ENCODE measurements around the gene PYGB. TPM values are rescaled to one million over a fixed set of nuclear protein-coding genes. Genes with fewer than 3 reads are reported as not detected.

The PYGB gene
- total and polyA plus RNA-seq, 2 experiments from 2014 or later = 45.3 to 61.1 TPM

DNA sequence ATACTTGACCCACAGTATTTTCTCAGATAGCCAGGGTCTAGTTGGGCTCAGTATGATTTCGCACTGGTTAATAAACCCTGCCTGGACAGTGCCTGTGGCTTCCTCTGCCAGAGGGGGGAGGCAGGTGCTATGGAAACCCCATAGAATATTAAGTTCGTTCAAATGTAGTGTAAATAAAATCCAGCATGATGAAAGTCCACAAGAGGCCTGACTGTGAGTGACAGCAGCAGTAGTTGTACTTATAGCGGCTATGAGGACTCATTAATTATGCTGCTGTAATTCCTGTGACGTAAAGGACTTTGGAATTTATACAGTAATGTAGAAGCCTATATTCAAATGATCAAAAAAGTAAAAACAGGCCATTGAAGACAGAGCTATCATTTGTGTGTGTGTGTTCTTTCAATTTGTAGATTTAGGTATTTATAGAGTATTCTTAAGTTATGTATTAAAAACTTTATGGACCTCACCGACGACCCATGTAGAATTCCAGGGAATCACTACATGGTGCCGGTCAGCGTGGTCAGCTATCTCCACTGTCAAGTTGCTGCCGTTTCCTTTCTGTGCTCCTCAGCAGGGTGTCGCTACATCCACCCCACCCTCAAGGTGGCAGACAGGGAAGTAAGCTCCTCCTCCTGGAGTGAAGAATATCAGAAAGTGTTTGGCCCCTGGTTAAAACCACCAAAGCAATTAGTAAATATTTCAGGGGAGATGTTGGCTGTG is 10.0 kb downstream of the PYGB start:
- Histone ChIP-seq H3K4me1 (ENCODE audit: insufficient read depth) (peaks cover 15% of the 10 kb centered on the region), H3K4me3 (no peak overlapping the region)

DNA sequence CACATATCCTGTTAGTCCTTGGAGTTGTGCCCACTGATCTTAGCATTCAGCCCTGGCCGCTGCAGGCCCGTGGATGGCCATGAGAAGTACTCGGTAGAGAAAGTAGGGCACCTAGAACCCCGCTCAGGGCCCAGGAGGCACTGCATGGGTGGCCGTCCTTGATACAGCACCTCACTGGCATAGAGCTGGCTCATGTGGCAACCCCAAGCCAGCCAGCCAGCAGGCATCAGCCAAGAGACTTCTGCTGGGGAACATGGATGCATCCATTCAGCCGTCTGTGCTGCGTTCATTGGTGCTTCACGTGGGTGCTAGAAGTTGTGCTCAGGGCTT is 10.6 kb downstream of the PYGB start:
- TF ChIP-seq EZH2phosphoT487 (IDR thresholded peaks at IDR 0.05; ENCODE audit: low read depth, severe bottlenecking, unreplicated experiment) (no peak), EZH2 (IDR thresholded peaks at IDR 0.05; ENCODE audit: borderline replicate concordance) (no peak)
- TF ChIP-seq, protein P1, sequence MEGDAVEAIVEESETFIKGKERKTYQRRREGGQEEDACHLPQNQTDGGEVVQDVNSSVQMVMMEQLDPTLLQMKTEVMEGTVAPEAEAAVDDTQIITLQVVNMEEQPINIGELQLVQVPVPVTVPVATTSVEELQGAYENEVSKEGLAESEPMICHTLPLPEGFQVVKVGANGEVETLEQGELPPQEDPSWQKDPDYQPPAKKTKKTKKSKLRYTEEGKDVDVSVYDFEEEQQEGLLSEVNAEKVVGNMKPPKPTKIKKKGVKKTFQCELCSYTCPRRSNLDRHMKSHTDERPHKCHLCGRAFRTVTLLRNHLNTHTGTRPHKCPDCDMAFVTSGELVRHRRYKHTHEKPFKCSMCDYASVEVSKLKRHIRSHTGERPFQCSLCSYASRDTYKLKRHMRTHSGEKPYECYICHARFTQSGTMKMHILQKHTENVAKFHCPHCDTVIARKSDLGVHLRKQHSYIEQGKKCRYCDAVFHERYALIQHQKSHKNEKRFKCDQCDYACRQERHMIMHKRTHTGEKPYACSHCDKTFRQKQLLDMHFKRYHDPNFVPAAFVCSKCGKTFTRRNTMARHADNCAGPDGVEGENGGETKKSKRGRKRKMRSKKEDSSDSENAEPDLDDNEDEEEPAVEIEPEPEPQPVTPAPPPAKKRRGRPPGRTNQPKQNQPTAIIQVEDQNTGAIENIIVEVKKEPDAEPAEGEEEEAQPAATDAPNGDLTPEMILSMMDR (IDR thresholded peaks at IDR 0.05; ENCODE audit: poor library complexity) = no peak
- no peak for DNase-seq (ENCODE audit: low spot score)
- Histone ChIP-seq H3K4me3 (no peak overlapping the region), H3K36me3 (replicated peaks; ENCODE audit: insufficient read depth, low read depth) (no peaks in the 10 kb centered on the region), H3K4me2 (no peak overlapping the region), H2AFZ (no peak overlapping the region), H4K20me1 (ENCODE audit: insufficient read depth, poor library complexity, severe bottlenecking) (peaks cover 4% of the 10 kb centered on the region), H3K79me2 (peaks cover 58% of the 10 kb centered on the region), H3K4me1 (ENCODE audit: insufficient read depth) (peaks cover 11% of the 10 kb centered on the region), H3K9me3 (ENCODE audit: low read depth) (no peaks in the 10 kb centered on the region), H3K27ac (no peak overlapping the region), H3K27me3 (no peaks in the 10 kb centered on the region), H3K9me2 (replicated peaks; ENCODE audit: insufficient read depth) (no peaks in the 10 kb centered on the region)
- 91% methylated on average over 8 of the region's 8 CpGs for WGBS (ENCODE audit: low lambda C conversion rate, missing lambda C conversion rate)

More for the DNA sequence above, 10.0 kb downstream of the PYGB start:
- Histone ChIP-seq H3K79me2 (peaks cover 63% of the 10 kb centered on the region), H3K9me2 (replicated peaks; ENCODE audit: insufficient read depth) (no peaks in the 10 kb centered on the region), H3K27ac (no peak overlapping the region), H3K9me3 (ENCODE audit: low read depth) (no peaks in the 10 kb centered on the region), H4K20me1 (ENCODE audit: insufficient read depth, poor library complexity, severe bottlenecking) (peaks cover 6% of the 10 kb centered on the region), H3K27me3 (no peaks in the 10 kb centered on the region), H2AFZ (no peak overlapping the region), H3K36me3 (replicated peaks; ENCODE audit: insufficient read depth, low read depth) (no peaks in the 10 kb centered on the region), H3K4me2 (no peak overlapping the region)
- TF ChIP-seq EZH2 (IDR thresholded peaks at IDR 0.05; ENCODE audit: borderline replicate concordance) = no peak
- no peak for TF ChIP-seq EZH2phosphoT487 (IDR thresholded peaks at IDR 0.05; ENCODE audit: low read depth, severe bottlenecking, unreplicated experiment)
- TF ChIP-seq, protein P1 (IDR thresholded peaks at IDR 0.05; ENCODE audit: poor library complexity) = no peak
- no peak for DNase-seq (ENCODE audit: low spot score)
- 87% methylated on average over 10 of the region's 10 CpGs for WGBS (ENCODE audit: low lambda C conversion rate, missing lambda C conversion rate)

DNA sequence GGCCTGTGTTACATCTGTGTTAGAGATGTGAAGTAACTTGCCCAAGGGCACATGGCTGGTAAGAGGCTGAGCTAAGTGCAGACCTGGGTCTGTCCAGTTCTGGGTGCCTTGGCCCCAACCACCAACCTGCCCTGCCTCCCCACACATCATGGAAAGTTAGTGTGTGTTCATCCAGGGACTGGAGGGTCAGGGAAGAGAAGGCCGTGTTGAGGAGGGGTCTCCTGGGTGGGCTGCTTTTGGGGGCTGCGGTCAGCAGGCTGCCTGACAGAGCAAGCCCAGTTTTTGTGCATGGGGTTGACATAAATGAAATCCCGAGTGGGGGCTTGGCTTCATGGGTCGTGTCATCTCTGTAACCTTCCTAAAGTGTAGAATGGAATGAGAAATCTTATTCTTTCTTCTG is 10.9 kb downstream of the PYGB start:
- Histone ChIP-seq H4K20me1 (ENCODE audit: insufficient read depth, poor library complexity, severe bottlenecking) (peaks cover under 1% of the 10 kb centered on the region), H3K79me2 (peaks cover 54% of the 10 kb centered on the region), H3K27me3 (no peaks in the 10 kb centered on the region), H3K4me3 (no peak overlapping the region), H3K27ac (no peak overlapping the region), H3K36me3 (replicated peaks; ENCODE audit: insufficient read depth, low read depth) (no peaks in the 10 kb centered on the region), H3K9me3 (ENCODE audit: low read depth) (no peaks in the 10 kb centered on the region), H3K4me2 (no peak overlapping the region), H3K4me1 (ENCODE audit: insufficient read depth) (peaks cover 7% of the 10 kb centered on the region), H3K9me2 (replicated peaks; ENCODE audit: insufficient read depth) (no peaks in the 10 kb centered on the region), H2AFZ (no peak overlapping the region)
- TF ChIP-seq EZH2phosphoT487 (IDR thresholded peaks at IDR 0.05; ENCODE audit: low read depth, severe bottlenecking, unreplicated experiment) = no peak
- TF ChIP-seq EZH2 (IDR thresholded peaks at IDR 0.05; ENCODE audit: borderline replicate concordance) = no peak
- TF ChIP-seq, protein P1 (IDR thresholded peaks at IDR 0.05; ENCODE audit: poor library complexity) = no peak
- WGBS (ENCODE audit: low lambda C conversion rate, missing lambda C conversion rate) = 89% methylated on average over 4 of the region's 4 CpGs
- DNase-seq (ENCODE audit: low spot score) = no peak

Data from hepatocyte (in vitro differentiated cells).